Dermis lymphatic vessel endothelial cell (primary cell): Measurements from ENCODE around the gene LSS. TPM values are rescaled to one million over a fixed set of nuclear protein-coding genes. Genes with fewer than 3 reads are reported as not detected.

Source experiments
- total RNA-seq: library from RNA; depleted of rRNA; stranded (reverse); fragments of >200 nt; gene quantifications from 2 replicates; pipeline ENCODE4 v1.2.1, GENCODE V29; 2014

Gene LSS
- 28.6 and 37.9 TPM in 2 replicates for total RNA-seq

GRCh38 chr21:46228345-46229051 lies at the start of gene LSS:
Gene LSS, minus strand, starts transcription at chr21:46228774. Its CDS starts 29 bp downstream, at chr21:46228745.

GRCh38 chr21:46183910-46184624 lies 44.5 kb downstream of the LSS start, which contains the start of gene SPATC1L:
Gene SPATC1L, minus strand, starts transcription at chr21:46184459. Its CDS starts 1,643 bp downstream, at chr21:46182816.

GRCh38 chr21:46155514-46156377 lies 72.8 kb downstream of the LSS start, which contains the start of gene FTCD:
Gene FTCD, minus strand, starts transcription at chr21:46155579. Its CDS starts 56 bp downstream, at chr21:46155523.

Other genes with a start within 250 kb of the LSS start
- 14.0 and 22.4 TPM in 2 replicates for gene COL6A1, start 247.0 kb downstream of the LSS start, total RNA-seq
- 39.7 and 92.9 TPM in 2 replicates for gene COL6A2, start 130.7 kb downstream of the LSS start, total RNA-seq
- gene FTCD, start 73.2 kb downstream of the LSS start, total RNA-seq: not detected in 2 replicates
- gene SPATC1L, start 44.3 kb downstream of the LSS start, total RNA-seq: 4.7 and 6.3 TPM in 2 replicates
- 65.0 and 96.2 TPM in 2 replicates for gene MCM3AP, start 56.8 kb upstream of the LSS start, total RNA-seq
- 9.1 and 18.0 TPM in 2 replicates for gene YBEY, start 57.6 kb upstream of the LSS start, total RNA-seq
- 0.77 and 0.87 TPM in 2 replicates for gene C21orf58, start 95.1 kb upstream of the LSS start, total RNA-seq
- gene PCNT, start 95.4 kb upstream of the LSS start, total RNA-seq: 13.9 and 15.7 TPM in 2 replicates
- gene DIP2A, start 230.1 kb upstream of the LSS start, total RNA-seq: 26.1 and 29.4 TPM in 2 replicates